PC-3 (cell line): Measurements from ENCODE around the gene MPHOSPH9.

Experiments
- EZH2 ChIP-seq: fragments of 300-600 bp; sonication (generic); IDR thresholded peaks from one replicate; pipeline ENCODE4 v1.6.1; 2017; ENCODE audit warnings: antibody characterized with exemption, mild to moderate bottlenecking, low read length; ENCODE audit not compliant: unreplicated experiment
- TF ChIP-seq, protein P1 (sequence below): fragments of 300-600 bp; sonication (generic); conservative IDR thresholded peaks from 2 replicates; pipeline ENCODE4 v1.5.1; 2017; ENCODE audit warnings: antibody characterized with exemption, low read depth, mild to moderate bottlenecking, low read length

DNA sequence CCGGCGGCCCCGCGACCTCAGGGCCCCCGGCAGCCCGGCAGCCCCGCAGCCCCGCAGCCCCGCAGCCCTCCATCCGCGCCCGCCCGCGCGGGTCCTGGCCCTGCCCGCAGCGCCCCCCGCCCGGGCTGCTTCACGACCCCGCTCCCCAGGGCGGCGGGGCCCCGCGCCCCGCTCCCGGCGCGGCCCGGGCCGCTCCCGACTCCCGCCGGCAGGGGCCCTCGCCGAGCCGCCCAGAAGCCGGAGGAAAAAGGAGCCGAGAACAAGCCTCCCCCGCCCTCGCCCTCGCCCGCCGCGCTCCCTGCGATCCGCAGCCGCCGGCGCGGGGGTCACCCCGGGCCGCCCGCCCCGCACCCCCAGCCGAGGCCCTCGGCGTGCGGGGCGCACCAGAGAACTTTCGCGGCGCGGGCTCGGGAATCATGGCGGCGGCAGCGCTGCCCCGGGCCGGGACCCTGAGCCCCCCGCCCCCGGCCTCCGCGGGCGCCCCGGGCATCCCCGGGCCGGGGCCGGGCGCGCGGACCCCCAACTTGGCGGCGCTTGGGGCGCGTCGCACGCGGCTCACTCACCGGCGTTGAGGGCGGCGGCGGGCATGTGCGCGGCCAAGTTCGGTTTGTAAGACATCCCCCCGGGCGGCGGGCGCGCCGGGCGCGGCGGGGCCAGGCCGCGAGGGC, 38.2 kb upstream of the MPHOSPH9 start:
- TF ChIP-seq, protein P1, sequence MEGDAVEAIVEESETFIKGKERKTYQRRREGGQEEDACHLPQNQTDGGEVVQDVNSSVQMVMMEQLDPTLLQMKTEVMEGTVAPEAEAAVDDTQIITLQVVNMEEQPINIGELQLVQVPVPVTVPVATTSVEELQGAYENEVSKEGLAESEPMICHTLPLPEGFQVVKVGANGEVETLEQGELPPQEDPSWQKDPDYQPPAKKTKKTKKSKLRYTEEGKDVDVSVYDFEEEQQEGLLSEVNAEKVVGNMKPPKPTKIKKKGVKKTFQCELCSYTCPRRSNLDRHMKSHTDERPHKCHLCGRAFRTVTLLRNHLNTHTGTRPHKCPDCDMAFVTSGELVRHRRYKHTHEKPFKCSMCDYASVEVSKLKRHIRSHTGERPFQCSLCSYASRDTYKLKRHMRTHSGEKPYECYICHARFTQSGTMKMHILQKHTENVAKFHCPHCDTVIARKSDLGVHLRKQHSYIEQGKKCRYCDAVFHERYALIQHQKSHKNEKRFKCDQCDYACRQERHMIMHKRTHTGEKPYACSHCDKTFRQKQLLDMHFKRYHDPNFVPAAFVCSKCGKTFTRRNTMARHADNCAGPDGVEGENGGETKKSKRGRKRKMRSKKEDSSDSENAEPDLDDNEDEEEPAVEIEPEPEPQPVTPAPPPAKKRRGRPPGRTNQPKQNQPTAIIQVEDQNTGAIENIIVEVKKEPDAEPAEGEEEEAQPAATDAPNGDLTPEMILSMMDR, result 0 out of 2 replicates have a peak, but pooled peaks have one; percentile 18
- no peak for TF ChIP-seq EZH2
